GM12875 (cell line): Measurements from ENCODE around the gene TNN.

Source experiments
- H3K4me3 ChIP-seq: one replicate; pipeline ENCODE4 v1.5.1; 2011; ENCODE audit warnings: low read depth, low read length, control low read depth
- TF ChIP-seq, protein P1 (sequence below): IDR thresholded peaks from 2 replicates; pipeline ENCODE4 v1.5.1; 2011; ENCODE audit warnings: low read depth, mild to moderate bottlenecking, control low read depth, inconsistent platforms, low read length, moderate library complexity, borderline replicate concordance; ENCODE audit not compliant: insufficient read depth

TNN gene

DNA sequence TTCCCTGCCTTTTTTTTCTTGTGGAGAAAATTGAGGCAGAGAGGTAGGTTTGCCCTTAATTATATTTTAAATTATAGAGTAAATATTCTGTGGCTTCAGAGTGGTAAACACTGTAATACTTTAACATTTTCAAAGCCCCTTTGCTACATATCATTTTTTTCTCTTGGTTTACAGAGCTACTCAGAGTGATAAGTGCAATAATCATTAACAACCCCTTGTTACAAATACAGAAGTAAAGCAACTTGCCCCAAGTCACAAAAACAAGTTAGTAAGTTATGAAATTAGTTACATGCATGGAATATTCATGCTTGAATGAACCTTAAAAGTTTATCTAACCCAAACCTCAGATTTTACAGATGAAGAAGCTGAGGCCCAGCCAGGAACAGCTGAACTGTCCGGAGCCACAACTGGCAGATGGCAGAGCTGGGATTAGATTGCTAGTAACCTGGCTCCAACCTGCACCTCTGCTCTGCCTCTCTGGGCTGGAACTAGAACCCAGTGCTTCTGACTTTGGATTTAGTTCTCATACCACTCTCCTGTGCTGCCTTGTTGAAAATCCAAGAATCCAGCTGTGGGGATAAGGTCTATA is 48.7 kb downstream of the TNN start:
- TF ChIP-seq, protein P1, sequence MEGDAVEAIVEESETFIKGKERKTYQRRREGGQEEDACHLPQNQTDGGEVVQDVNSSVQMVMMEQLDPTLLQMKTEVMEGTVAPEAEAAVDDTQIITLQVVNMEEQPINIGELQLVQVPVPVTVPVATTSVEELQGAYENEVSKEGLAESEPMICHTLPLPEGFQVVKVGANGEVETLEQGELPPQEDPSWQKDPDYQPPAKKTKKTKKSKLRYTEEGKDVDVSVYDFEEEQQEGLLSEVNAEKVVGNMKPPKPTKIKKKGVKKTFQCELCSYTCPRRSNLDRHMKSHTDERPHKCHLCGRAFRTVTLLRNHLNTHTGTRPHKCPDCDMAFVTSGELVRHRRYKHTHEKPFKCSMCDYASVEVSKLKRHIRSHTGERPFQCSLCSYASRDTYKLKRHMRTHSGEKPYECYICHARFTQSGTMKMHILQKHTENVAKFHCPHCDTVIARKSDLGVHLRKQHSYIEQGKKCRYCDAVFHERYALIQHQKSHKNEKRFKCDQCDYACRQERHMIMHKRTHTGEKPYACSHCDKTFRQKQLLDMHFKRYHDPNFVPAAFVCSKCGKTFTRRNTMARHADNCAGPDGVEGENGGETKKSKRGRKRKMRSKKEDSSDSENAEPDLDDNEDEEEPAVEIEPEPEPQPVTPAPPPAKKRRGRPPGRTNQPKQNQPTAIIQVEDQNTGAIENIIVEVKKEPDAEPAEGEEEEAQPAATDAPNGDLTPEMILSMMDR: no peak

DNA sequence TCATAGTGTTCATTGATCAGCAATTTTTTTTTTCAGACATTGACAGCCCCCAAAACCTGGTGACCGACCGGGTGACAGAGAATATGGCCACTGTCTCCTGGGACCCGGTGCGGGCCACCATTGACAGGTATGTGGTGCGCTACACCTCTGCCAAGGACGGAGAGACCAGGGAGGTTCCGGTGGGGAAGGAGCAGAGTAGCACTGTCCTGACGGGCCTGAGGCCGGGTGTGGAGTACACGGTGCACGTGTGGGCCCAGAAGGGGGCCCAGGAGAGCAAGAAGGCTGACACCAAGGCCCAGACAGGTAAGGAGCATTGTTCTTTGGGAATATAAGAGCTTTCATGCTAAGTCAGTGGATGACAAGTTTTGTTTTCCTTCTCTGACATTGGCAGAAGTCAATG is 49.3 kb downstream of the TNN start:
- TF ChIP-seq, protein P1: no peak

More for the DNA sequence above, 48.7 kb downstream of the TNN start:
- H3K4me3 ChIP-seq: no peak overlapping the region

DNA sequence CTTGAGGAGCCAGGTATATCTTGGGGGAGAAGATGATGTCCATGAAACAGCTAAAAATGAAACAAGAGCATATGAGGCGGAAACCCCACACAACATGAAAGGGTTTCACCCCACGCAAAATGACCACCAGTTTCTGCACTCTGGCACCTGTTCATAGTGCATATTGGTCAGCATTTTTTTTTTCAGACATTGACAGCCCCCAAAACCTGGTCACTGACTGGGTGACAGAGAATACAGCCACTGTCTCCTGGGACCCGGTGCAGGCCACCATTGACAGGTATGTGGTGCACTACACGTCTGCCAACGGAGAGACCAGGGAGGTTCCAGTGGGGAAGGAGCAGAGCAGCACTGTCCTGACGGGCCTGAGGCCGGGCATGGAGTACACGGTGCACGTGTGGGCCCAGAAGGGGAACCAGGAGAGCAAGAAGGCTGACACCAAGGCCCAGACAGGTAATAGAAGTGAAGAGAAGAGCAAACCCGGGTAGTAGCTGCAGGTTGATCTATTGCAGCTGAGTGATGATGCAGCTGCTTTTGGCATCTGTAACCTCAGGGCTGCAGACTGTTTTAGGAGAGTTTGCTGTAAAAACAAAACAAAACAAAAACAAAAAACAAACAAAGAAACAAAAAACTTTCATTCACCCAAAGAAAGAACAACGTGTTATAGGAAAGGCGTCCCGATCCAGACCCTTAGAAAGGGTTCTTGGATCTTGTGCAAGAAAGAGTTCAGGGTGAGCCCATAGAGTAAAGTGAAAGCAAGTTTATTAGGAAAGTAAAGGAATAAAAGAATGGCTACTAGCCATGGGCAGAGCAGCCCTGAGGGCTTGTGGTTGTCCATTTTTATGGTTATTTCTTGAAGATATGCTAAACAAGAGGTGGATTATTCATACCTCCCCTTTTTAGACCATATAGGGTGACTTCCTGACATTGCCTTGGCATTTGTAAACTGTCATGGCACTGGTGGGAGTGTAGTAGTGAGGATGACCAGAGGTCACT is 51.0 kb downstream of the TNN start:
- TF ChIP-seq, protein P1: no peak
- no peak overlapping the region for H3K4me3 ChIP-seq

More for the DNA sequence above, 49.3 kb downstream of the TNN start:
- H3K4me3 ChIP-seq: no peak overlapping the region

DNA sequence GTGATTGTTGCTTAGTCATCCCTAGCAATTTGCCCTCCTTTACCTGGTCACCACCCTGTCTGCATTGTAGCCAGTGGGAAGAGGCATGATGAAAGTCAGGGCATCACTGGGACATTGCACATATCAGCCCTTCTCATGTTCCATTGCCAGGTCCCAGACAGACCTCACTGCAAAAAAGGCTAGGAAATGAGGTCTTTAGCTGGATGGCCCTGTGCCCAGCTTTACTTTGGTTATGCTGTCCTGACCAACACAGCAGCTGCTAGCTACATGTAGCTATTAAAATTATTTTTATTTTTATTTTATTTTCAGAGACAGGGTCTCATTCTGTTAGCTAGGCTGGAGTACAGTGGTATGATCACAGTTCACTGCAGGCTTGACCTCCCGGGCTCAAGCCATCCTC is 52.9 kb downstream of the TNN start:
- H3K4me3 ChIP-seq: no peak overlapping the region
- TF ChIP-seq, protein P1: no peak

DNA sequence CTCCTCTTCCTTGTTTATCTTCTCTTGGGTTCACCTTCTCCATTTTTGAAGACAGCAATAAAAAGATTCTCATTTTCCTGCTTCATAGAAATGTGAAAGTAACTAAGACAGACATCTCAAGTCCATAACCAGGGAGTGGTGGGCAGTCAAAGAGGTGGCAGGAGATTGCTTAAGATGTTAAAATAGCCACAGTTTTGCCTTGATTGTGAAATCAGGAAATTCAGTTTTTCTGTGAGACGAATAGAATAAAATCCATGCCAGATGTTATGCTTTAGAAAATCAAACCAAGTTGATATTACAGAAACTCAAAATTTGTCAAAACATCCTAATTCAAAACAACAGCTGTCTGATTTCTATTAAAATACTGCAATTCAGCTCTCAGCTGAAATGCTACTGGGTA is 57.2 kb downstream of the TNN start:
- TF ChIP-seq, protein P1: no peak
- no peak overlapping the region for H3K4me3 ChIP-seq

DNA sequence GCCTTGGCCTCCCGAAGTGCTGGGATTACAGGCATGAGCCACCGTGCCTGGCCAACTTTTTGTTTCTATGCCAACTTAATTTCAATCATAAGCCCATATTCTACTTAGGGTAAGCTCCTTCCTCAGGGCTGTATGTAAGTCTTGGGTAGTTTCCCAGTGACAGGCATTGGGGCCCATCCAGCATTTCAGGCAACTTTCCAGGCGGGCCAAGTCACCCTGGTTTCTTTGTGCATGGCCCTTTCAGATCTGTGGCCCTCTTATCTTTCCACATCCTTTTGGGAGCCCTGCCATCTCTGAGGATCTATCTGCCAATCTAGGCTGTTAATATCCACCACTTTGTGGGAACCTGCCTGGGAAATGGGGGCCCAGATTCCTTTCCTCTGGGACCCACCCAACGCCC is 58.7 kb downstream of the TNN start:
- H3K4me3 ChIP-seq: no peak overlapping the region
- TF ChIP-seq, protein P1: no peak
